ENCODE results near the gene CETN3. TPM values are rescaled to one million over a fixed set of nuclear protein-coding genes. Genes with fewer than 3 reads are reported as not detected.

Gene CETN3
- total RNA-seq, 1 experiment from 2014 or later, result 28.5 TPM

DNA sequence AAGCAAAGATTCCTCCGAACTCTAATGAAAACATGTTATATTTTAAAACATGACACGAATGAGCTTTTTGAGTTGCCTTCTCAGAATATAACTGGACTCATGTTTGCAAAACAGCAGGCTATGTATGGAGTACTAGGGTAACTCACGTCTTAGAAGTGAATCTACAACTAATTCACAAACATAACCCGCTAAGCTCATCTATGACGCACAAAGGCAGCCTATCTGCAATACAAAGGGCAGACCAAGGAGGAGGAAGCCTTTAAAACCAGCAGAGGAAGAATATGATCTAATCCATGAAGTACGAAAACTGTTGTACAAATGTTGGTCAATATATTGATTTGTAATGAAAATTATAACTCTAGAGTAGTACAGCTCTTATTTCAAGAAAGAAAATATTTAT lies 67.0 kb downstream of the CETN3 start:
- intact Hi-C loops (cut with micrococcal nuclease), result no loop called here
- Histone ChIP-seq H3K9ac (ENCODE audit: low read length) (no peak overlapping the region), H3K9me2 (replicated peaks; ENCODE audit: low read length) (no peaks in the 10 kb centered on the region), H3K36me3 (ENCODE audit: low read depth, low read length) (no peaks in the 10 kb centered on the region), H3K27me3 (ENCODE audit: low read length) (no peaks in the 10 kb centered on the region), H3K4me1 (ENCODE audit: insufficient read depth, low read length) (no peaks in the 10 kb centered on the region), H3F3A (ENCODE audit: low read length, unreplicated experiment) (no peaks in the 10 kb centered on the region), H3K4me3 (ENCODE audit: low read length) (no peak overlapping the region), H2AFZ (ENCODE audit: low read length) (no peak overlapping the region), H3K4me2 (ENCODE audit: low read length) (no peak overlapping the region), H3K27ac (ENCODE audit: low read length) (no peak overlapping the region), H3K79me2 (ENCODE audit: low read length) (no peaks in the 10 kb centered on the region), H4K20me1 (ENCODE audit: low read length) (no peaks in the 10 kb centered on the region), H3K9me3 (ENCODE audit: low read length) (no peaks in the 10 kb centered on the region)
- CTCF ChIA-PET, result no interaction called here
- no peak for ATAC-seq
- no peak for DNase-seq
- POLR2A ChIA-PET (ENCODE audit: unreplicated experiment), result no interaction called here
- BruUV-seq (replicated peaks), result no TSS peak
- TF ChIP-seq, protein P1, sequence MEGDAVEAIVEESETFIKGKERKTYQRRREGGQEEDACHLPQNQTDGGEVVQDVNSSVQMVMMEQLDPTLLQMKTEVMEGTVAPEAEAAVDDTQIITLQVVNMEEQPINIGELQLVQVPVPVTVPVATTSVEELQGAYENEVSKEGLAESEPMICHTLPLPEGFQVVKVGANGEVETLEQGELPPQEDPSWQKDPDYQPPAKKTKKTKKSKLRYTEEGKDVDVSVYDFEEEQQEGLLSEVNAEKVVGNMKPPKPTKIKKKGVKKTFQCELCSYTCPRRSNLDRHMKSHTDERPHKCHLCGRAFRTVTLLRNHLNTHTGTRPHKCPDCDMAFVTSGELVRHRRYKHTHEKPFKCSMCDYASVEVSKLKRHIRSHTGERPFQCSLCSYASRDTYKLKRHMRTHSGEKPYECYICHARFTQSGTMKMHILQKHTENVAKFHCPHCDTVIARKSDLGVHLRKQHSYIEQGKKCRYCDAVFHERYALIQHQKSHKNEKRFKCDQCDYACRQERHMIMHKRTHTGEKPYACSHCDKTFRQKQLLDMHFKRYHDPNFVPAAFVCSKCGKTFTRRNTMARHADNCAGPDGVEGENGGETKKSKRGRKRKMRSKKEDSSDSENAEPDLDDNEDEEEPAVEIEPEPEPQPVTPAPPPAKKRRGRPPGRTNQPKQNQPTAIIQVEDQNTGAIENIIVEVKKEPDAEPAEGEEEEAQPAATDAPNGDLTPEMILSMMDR (conservative IDR thresholded peaks at IDR 0.05; ENCODE audit: low read depth, low read length), result no peak
- TF ChIP-seq EZH2 (IDR thresholded peaks at IDR 0.05; ENCODE audit: low read length, unreplicated experiment), result no peak
- no peak for TF ChIP-seq EZH2phosphoT487 (IDR thresholded peaks at IDR 0.05; ENCODE audit: borderline replicate concordance, low read length)

Other genes with a start within 250 kb of the CETN3 start
- 7.8 and 12.4 TPM in 2 replicates for gene MBLAC2, start 65.0 kb upstream of the CETN3 start, total RNA-seq (2014; rRNA removed)
- 34.6 and 42.2 TPM in 2 replicates for gene POLR3G, start 65.1 kb upstream of the CETN3 start, total RNA-seq (2014; rRNA removed)
- 7.9 and 10.0 TPM in 2 replicates for gene LYSMD3, start 119.8 kb upstream of the CETN3 start, total RNA-seq (2014; rRNA removed)
- gene ADGRV1, start 149.0 kb upstream of the CETN3 start, total RNA-seq (2014; rRNA removed), result 22.7 and 27.2 TPM in 2 replicates

Data from PC-3 (cell line).